ENCODE data around the gene TMEM184A.

Gene TMEM184A

DNA sequence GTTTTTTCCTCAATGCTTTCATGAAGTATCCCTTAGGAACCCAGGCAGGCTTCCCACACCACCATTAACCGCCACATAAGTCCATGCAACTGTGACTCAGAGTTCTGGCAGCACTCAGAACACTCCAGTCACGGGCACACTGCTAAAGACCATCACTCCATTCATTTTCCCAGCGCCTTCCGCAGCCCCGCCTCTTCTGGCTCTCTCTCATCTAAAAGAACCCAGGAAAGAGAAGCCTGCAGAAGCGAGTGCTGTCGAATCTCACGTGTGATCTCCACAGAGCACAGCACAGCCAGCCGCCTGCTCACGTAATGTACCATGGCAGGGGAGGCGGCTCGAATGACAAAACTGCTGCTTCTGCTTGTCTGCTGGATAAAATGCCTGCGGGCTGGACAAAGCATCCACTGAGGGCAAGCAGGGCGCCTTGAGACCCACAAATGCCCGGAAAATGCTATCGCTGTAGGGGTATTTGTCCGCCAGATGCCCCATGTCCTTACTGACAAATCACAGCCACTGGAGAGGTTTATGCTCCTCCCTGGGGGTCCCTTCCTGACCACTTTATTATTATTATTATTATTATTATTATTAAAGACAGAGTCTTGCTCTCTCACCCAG lies 12.0 kb upstream of the TMEM184A start:
- DNase-seq (ENCODE audit: low spot score) = no peak

DNA sequence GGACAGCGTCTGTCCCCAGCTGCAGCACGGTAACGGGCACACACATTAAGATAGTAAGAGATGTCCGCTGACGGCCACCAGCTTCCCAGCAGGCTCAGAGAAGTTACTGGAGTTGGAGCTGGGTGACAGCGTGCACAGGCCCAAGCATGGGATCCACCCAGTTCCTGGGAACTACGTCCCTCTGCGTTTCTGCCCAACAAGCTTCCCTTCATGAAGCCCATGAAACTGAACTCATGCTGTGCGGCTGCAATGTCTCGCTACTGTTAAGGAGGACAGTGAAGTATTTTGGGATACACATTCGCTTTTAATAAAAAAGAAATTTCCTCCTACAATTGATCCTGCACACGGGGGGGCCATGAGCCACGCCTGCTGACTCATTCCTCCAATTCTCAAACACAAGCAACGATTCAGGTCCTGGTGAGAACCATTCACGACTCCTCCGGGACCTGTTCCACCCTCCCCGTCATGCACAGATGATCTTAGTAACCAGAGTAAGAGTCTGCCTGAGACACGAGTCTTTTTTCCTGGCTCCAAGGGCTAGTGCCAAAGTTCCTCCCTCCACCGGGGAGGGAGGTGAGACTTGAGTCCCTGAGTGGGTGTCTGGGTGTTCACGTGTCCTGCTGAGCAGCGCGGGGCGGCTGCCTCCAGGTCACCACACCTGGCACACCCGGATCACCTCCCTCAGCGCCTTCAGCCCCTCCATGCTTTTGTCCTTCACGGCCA lies 11.2 kb upstream of the TMEM184A start:
- no peak for DNase-seq (ENCODE audit: low spot score)

DNA sequence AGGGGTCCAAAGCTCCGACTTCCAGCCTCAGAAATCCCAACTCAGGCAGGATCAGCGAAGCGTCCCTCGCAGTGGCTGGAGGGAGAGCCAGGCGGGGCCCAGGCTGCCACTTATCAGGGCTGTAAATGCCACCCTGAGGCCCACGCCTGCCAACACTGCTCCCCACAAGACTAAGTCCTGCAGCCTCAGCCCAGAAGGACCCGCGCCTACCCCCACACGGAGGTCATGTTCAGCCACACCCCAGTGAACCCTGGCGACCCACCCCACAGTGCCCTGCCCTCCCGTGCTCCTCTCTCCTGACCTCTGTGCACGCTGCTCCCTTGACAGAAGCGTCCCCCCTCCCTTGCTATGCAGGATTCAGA lies 10.7 kb upstream of the TMEM184A start:
- DNase-seq (ENCODE audit: low spot score) = no peak

DNA sequence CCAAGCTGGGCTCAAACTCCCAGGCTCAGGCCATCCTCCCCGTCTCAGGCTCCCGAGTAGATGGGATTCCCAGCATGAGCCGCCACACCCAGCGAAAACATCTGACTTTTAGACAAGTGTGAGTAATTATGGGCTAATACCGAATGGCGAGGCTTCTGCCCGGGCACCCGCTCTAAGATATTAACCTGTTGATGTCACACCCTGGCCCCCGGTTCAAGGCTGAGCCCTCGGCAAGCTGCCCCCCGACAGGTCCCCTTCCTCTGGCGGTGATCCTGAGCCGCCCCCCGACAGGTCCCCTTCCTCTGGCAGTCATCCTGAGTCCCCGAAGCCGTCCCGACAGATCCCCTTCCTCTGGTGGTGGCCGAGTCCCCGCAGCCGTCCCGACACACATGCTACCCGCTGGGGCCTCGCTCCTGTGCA lies 8.6 kb upstream of the TMEM184A start:
- no peak for DNase-seq (ENCODE audit: low spot score)

DNA sequence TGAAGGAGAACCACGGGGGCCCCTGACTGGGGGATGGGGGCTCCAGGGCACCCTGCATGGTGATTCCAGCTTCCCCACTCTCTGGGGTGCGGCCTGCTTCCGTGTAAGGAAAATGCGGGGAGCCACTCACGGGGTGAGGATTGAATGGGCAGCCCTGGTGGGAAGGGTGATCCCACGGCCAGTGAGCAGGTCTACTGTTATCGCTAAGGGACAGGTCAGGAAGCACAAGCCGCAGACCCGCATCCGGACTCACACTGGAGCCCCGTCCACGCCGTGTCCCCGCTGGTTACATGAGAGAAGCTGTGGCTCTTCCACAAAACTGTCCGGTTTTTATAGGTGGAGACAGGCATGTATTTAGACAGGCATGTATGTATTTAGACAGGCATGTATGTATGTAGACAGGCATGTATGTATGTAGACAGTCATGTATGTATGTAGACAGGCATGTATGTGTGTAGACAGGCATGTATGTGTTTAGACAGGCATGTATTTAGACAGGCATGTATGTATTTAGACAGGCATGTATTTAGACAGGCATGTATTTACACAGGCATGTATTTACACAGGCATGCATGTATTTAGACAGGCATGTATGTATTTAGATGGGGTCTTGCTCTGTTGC lies 8.1 kb upstream of the TMEM184A start:
- no peak for DNase-seq (ENCODE audit: low spot score)

DNA sequence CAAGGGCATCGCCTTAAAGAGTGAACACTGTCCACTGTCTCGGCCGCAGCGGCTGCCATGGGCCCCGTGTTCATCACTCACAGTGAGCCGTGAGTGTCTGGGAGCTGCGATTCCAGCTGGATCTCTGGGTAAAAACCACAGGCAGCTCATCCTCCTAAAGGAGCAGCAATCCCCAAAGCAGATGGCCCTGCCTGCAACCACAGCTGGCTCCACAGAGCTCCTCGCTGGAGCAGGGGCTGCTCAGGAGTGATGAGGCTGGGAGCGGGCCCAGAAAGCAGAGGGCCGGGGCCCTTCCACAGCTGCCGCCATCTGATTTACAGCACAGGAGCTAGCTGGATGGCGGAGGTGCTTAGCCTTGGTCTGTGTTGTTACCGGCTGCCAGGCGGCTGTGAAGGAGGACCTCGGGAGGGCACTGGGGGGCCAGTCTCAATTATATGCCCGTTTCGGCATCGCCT lies 6.6 kb upstream of the TMEM184A start:
- peak; percentile 85 for DNase-seq (ENCODE audit: low spot score)

DNA sequence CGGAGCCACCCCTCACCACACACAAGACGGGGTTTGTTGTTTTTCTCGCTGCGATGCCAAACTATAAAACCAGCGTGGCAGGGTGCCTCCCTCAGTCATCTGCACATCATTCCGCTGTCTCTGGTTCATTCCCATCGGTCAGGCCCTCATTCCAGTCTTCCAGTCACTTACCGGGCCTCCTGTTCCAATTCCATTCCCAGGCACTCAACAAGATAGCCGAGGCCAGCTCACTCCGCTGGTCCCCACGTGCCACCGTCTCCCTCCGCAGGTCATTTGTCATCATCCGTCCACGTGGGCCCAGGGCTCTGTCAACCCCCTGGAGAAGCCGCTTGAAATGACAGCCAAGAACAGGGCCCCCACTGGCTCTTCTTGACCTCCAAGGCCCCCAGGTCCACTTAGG lies 6.1 kb upstream of the TMEM184A start:
- DNase-seq (ENCODE audit: low spot score) = no peak

DNA sequence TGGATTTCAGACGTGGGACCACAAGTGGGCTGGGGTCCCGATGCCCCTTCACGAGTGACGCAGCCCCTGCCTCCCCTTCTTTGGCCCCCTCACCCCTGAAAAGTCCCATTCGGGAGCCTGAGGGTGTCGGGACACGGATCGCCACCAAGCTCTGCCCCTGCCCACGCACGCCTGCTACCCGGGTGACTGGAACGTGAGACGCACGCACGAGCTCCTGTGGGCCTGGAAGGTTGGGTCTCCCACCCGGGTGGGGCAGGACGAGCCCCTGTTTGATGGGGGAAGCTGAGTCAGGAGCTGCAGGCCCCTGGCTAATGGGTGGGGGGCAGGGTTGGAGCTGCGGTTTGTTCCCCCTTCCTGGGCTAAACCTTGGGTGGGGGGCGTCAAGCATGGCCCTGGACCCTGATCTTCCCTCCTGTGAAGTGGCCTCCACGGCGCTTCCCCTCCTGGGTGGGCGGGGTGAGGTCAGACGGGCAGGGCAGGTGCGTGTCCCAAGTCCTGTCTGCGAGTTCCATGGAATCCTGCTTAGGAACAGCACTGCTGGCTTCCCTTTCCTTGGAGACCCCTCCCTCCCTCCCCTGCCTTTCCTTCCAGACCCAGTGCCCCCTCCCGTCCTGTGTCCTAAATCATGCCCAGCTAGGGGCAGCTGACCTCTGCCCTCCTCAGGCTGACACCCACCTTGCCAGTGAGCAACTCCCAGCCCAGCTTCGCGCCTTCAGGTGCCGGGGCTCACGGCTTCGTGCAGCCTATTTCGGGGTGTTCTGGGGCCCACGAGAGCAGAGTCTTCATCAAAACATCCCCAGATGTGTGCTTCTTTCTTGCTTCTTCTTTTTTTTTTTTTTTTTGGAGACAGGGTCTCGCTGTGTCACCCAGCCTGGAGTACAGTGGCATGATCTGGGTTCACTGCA lies 5.3 kb upstream of the TMEM184A start:
- DNase-seq (ENCODE audit: low spot score) = no peak

DNA sequence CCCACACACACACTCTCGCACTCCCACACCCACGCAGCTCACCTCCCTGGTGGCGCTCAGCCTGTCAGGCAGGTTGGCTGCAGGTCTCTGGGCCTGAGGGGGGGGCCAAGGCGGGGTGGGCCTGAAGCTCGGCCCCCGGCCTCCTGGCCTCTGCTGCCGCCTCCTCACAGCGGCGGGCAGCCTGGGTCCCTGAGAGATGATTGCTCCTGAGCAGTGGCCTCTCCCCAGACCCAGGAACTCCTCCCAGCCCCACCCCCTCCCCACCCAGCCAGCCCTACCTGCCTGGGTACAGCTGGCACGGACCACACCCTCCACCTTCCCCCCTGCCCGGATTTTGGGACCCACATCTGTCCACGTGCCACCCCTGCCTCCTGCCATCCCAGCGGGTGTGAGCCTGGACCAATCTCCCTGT lies 4.6 kb upstream of the TMEM184A start:
- no peak for DNase-seq (ENCODE audit: low spot score)

DNA sequence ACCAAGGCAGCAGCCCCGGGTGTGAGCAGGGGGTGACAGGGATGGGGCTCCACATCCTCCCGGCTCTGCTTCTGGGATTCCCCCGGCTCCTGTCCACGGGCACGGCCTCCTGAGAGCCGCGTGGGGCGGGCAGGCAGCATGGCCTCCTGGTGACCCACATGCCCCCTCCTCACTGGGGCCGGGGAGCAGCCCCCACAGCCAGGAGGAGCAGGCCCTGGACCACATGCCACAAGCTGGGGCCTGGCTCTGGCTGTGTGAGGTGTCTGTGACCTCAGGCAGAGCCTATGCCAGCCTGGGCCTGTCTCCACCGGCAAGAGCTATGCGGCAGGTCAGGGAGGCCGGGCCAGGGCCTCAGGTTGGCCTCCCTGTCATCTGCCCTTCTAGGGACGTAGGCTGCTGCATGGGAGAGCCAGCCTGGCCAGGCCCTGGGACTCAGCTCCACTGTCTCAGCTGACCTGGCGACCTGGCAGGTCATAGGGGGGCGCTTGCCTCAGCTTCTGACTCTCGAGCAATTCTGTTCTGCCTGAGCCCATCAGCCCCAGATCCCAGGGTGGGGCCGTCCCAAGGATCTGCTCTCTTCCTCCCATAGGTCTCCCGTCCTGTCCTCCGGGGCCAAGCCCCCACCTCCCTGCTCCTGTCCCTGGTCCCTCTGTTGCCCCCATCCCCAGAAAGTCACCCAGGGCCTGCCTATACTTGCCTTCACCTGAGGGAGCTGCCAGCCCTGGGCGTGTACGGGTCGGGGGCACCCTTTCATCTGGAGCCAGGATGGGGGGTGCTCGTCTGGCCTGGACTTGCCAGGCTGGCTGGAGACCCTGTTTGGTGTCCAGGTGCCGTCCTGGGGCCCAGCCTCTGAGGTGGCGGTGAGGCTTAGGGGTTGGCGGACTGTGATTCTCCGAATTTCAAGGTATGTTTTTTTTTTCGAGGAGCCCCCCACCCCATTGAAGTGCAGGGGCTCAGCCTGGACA lies 3.9 kb upstream of the TMEM184A start:
- DNase-seq (ENCODE audit: low spot score) = no peak

DNA sequence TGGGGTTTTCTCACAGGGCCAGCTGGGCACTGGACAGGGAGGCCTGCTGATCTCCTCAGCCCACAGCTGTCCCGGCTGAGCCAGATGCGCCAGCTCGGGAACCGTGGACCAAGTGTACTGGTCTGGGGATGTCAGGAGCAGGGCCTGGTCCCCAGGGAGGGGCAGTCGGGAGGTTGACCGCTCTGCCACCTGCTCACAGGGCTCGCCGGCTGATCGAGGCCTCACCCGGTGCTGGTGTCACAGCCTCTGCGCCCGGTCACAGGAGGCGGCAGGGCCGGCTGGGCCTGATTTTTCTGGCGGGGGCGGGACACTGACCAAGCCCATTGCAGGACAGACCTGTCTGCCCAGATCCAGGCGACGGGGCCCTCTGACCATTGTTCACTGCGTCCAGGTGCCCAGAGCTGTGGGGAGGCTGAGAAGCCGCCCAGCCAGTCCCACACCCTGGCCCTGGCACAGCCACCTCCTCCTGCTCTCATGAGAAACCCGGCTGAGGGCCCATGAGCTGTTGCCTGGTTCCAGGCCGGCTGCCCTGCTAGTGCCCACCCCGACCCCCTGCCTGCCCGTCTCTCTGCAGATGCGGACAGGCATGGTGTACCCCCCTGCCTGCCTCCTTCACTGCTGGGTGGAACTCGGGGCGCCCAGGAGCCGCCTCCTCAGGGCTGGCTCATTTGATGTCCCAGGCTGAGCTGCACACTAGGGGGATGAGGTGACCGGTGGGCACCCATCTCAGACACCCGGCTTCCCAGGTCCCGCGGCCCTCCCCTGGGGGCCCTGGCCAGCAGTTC lies 3.0 kb upstream of the TMEM184A start:
- DNase-seq (ENCODE audit: low spot score) = no peak

DNA sequence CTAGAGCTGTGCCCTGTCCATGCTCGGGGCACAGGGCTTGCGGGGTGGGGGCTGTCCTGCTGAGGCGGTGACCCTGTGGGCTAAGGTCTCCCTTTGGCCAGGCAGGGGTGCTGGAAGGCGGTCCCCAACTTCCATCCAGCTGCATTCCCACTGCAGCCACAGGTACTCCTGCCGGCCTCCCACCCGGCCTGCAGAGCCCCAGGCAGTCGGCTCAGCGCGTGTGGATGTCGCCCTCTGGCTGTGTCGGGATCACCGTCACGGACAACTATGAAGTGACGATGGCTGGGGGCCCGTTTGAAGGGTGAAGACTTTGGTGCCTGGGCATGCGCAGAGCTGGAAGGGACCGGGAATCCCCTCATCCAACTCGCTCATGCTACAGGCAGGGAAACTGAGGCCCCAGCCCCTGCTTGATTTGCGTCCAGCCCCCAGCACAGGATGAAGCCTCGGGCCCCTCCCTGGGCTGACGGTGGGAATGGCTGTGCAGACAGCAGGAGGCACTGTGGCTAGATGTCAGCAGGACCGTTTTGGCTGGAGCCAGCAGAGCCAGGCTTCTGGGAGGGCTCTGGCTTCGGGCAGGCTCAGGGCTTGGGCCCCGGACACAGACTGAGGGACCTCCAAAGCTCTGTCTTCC lies 2.3 kb upstream of the TMEM184A start:
- DNase-seq (ENCODE audit: low spot score) = no peak

DNA sequence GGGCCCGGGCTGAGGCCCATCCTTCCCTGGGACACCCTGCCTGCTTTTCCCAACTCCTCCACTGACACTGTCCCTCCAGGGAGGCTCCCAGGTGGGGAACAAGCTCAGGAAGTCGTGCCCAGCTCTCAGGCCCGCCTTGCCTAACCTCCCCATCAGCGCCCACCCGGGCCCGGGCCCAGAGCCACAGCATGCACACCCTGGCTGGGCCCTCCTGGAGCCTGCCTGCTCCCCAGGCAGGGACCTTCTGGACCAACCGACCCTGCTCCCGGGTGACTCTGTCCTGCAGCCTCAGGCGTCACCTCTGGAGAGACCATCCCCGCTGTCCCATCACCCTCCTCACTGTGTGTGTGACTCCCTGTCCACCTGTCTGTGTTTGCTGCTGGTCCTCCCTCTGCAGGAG lies 1.8 kb upstream of the TMEM184A start:
- no peak for DNase-seq (ENCODE audit: low spot score)

DNA sequence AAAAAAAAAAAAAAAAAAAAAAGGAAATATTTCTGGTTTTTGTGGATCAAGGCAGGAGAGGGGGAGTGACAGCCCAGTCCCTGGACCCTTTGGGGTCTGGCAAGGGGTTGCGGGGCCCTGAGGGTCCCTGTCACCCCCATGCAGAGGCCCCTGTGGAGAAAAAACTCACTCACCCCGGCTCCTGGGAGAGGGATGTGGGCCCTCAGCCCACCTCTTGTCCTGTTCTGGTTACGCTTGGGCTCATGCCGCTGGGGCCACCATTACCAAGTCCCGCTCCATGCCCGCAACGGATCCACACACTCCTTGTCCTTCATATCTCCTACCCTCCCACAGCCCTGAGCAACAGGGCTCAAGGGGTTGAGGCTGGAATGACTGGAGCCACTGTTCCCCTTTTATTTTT lies 1.0 kb upstream of the TMEM184A start:
- DNase-seq (ENCODE audit: low spot score) = no peak

DNA sequence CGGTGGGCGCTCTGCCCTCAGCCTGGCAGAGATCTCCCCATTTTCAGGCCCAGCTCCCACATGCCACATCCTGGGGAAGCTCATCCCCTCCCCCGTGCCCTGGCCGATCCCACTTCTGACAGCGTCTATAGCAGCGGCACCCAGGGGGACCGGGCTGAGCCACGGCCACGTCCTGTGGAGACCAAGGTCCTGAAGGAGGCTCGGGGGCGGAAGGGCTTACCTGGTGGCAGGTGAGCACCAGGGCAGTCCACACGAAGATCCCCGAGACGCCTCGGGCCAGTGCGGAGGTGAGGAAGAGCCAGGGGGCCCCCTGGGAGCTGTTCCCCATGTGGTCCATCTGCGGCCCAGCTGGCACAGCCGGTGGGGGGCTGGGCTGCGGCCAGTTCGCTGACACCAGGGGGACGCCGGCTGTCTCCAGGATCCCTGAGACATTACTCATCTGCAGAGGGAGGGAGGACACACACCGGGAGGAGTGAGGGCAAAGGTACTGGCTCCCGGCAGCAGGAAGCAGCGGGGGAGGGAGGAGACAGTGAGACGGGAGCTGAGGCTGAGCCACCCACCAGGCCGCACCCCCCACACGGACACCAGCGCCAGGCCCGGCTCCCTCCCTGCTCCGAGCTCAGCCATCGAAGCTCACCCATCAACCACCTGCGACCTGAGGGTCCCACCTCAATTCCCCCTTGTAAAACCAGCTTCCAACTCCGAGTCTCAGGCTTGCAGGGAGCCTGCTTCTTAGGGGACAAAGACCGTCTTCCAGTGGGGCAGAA lies 776 bp downstream of the TMEM184A start:
- DNase-seq (ENCODE audit: low spot score) = no peak

DNA sequence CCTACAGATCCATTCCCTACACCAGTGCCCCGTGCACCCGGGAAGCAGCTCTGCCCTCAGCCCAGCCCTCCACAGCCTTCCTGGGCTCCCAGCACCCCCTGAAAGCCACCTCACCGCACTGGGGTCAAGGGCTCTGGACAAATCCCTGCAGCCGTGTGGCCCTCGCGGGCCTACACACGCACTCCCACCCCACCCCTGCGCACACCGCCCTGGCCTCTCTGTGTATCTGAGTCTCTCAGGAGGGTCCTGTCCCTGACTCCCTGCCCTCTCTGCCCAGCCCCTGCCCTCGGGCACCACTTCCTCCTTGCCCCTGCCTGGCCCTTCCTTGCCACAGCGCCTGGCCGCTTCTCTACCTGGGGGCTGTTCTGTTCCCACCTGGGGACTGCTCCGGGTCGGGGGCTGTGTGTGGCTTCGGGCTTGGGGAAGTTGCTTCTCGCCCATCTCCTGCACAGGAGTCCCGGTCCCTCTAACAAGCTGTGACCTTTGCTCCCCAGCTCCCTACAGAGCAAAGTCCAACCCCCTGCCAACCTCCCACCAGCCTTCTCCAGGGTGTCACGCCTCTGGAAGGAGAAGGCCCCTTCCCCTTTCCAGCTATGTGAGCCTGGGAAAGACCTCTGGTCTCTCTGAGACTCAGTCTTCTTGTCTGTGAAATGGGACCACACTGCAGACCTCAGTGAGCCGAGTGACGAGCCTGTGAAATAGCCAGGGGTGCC lies 1.5 kb downstream of the TMEM184A start:
- DNase-seq (ENCODE audit: low spot score) = no peak

DNA sequence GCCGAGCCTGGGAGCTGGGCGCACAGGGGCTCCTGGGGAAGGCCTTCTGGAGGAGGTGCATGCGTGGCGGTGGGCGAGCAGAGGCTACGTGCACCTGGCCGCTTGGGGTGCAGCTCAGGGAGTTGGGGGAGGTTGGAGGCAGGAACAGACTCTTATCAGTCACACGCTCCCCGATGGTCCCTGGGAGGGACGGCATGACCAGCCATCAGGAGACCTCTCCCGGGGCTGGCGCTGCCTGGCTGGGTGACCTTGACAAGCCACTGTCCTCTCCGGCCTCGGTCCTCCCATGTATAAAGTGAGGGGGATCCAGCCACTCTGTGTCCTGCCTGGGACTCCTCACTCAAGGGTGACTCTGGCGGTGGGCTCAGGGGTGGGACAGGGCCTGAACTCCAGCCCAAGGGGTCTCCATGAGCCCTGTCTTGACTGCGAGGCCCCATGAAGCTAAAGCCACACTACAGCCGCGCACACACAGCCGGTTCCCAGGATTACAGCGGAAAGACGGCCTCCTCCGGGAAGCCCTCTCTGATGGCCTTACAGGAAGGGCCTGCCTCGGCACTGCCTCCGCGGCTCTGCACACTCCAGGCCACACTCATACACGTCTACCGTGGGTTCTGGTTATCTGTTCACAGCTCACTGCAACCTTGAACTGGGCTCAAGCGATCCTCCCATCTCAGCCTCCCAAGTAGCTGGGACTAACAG lies 2.3 kb downstream of the TMEM184A start:
- no peak for DNase-seq (ENCODE audit: low spot score)

DNA sequence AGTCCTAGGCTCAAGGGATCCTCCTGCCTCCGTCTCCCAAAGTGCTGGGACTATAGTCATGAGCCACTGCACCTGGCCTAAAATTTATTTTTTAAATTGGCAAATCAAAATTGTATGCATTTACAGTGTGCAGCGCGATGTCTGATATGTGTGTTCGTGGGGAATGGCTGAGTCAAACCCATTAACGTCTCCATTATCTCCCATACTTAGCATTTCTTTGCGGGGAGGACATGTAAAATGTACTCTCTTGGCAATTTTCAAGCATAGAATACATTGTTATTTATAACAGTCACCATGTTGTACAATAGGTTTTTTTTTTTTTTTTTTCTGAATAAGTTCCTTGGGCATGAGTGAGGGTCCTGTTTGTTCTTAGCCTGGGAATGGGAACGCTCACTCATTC lies 3.8 kb downstream of the TMEM184A start:
- no peak for DNase-seq (ENCODE audit: low spot score)

Data from D341Med (cell line).